K562 (cell line): ENCODE results near the gene PLXDC2. TPM values are rescaled to one million over a fixed set of nuclear protein-coding genes. Genes with fewer than 3 reads are reported as not detected.

Experiments
- ATAC-seq: fragments of 200-7000 bp; cut with Tn5 transposase; 3 replicates; pipeline ENCODE4 v1.9.1; 2020; ENCODE audit warnings: moderate library complexity
- BruUV-seq: library from RNA; stranded (reverse); fragments of 400-500 nt; replicated peaks from 2 replicates; lab custom pipeline; 2021; lab: Mats Ljungman, UMichigan
- CTCF ChIA-PET: fragments of 300-600 bp; formaldehyde crosslinking; extraction: SDS; loops from one replicate; lab custom pipeline; 2021; ENCODE audit warnings: low intra/inter-chr PET ratio; lab: Yijun Ruan, JAX
- POLR2A ChIA-PET: fragments of 300-600, 350-650 bp; sonication (Branson Sonifier 250); formaldehyde crosslinking; extraction: SDS; loops from one replicate; lab custom pipeline; 2021; ENCODE audit warnings: antibody characterized with exemption, inconsistent platforms; lab: Yijun Ruan, JAX
- DNase-seq, 4 experiments: peaks; one replicate each; pipeline versions ENCODE4 v3.0.0 to v3.0.0-alpha.2; 2011 to 2018; ENCODE audit warnings: low spot score in 3 of 4, mixed read lengths in 3 of 4; ENCODE audit errors: extremely low read depth in 1 of 4
- FAIRE-seq: peaks from 2 replicates; lab custom pipeline; 2011; peaks lifted over from hg19 to GRCh38; lab: Jason Lieb, UNC
- H2AFZ ChIP-seq: 2 replicates; pipeline ENCODE4 v1.6.0; 2011; ENCODE audit warnings: low read depth, low read length, control low read depth, inconsistent platforms
- H3K27ac ChIP-seq: fragments of 200-600 bp; 3 replicates; pipeline ENCODE4 v1.8.0; 2011; ENCODE audit warnings: low read depth, mild to moderate bottlenecking, control low read depth, inconsistent platforms, low read length, moderate library complexity, mixed read lengths; ENCODE audit errors: extremely low read depth
- H3K27me3 ChIP-seq, 2 experiments: fragments of 300-600 bp in 1 of 2; 2 replicates in 1 of 2; 3 replicates in 1 of 2; pipeline versions ENCODE4 v1.6.0 to v1.8.0; 2011; ENCODE audit warnings: inconsistent platforms in 2 of 2, low read length in 2 of 2, mild to moderate bottlenecking in 1 of 2, mixed read lengths in 1 of 2, moderate library complexity in 1 of 2; ENCODE audit not compliant: control insufficient read depth in 2 of 2, insufficient read depth in 2 of 2
- H3K36me3 ChIP-seq: fragments of 300-600 bp; 3 replicates; pipeline ENCODE4 v1.8.0; 2011; ENCODE audit warnings: mild to moderate bottlenecking, low read length, inconsistent platforms; ENCODE audit not compliant: control insufficient read depth, insufficient read depth
- H3K4me1 ChIP-seq, 2 experiments: fragments of 200-600 bp in 1 of 2; replicated peaks in 1 of 2; 2 replicates in 1 of 2; 3 replicates in 1 of 2; pipeline versions ENCODE4 v1.5.1 to v1.8.0; 2011; ENCODE audit warnings: inconsistent platforms in 2 of 2, low read length in 2 of 2, mild to moderate bottlenecking in 1 of 2, mixed read lengths in 1 of 2, moderate library complexity in 1 of 2; ENCODE audit not compliant: control insufficient read depth in 2 of 2, insufficient read depth in 2 of 2
- H3K4me2 ChIP-seq: 2 replicates; pipeline ENCODE4 v1.6.1; 2011; ENCODE audit warnings: low read length, control low read depth, inconsistent platforms, mixed read lengths; ENCODE audit not compliant: insufficient read depth
- H3K4me3 ChIP-seq: fragments of 200-600 bp; sonication (generic), shearing (Covaris generic); 2 replicates; pipeline ENCODE4 v1.5.1; 2016; ENCODE audit warnings: control low read depth, inconsistent platforms
- H3K79me2 ChIP-seq: fragments of 200-600 bp; 3 replicates; pipeline ENCODE4 v1.8.0; 2011; ENCODE audit warnings: low read length, inconsistent platforms; ENCODE audit not compliant: control insufficient read depth, insufficient read depth
- H3K9ac ChIP-seq, 2 experiments: 2 replicates each; pipeline versions ENCODE4 v1.6.0 to v1.6.1; 2011; ENCODE audit warnings: low read depth in 2 of 2, low read length in 2 of 2, control low read depth in 1 of 2, inconsistent platforms in 1 of 2, mild to moderate bottlenecking in 1 of 2, mixed read lengths in 1 of 2; ENCODE audit not compliant: insufficient read depth in 1 of 2
- H3K9me1 ChIP-seq: one replicate; pipeline ENCODE4 v1.6.0; 2011; ENCODE audit warnings: inconsistent platforms, mild to moderate bottlenecking, low read length, moderate library complexity; ENCODE audit not compliant: control insufficient read depth, insufficient read depth
- H3K9me3 ChIP-seq: replicated peaks from 2 replicates; pipeline ENCODE4 v1.5.1; 2011; ENCODE audit warnings: low read depth, low read length, inconsistent platforms; ENCODE audit not compliant: control insufficient read depth, insufficient read depth
- H4K20me1 ChIP-seq: replicated peaks from 2 replicates; pipeline ENCODE4 v1.6.1; 2011; ENCODE audit warnings: low read length, inconsistent platforms, mixed read lengths; ENCODE audit not compliant: control insufficient read depth, insufficient read depth
- GABPB2 ChIP-seq: fragments of 250-450 bp; sonication (Bioruptor Pico); conservative IDR thresholded peaks from 2 replicates; pipeline ENCODE4 v1.5.1; 2021; ENCODE audit warnings: mild to moderate bottlenecking
- JUN ChIP-seq, 2 experiments: sonication (generic) in 1 of 2; formaldehyde crosslinking in 1 of 2; IDR thresholded peaks; 2 replicates each; pipeline versions ENCODE4 v1.6.1 to v1.8.0; 2012 to 2022; ENCODE audit warnings: borderline replicate concordance in 2 of 2, mild to moderate bottlenecking in 2 of 2, improper control_type of control experiment in 1 of 2, low read depth in 1 of 2, low read length in 1 of 2, missing genetic modification reagents in 1 of 2
- KDM5B ChIP-seq: fragments of 200-600 bp; sonication (generic); IDR thresholded peaks from 2 replicates; pipeline ENCODE4 v1.6.1; 2012; ENCODE audit warnings: low read depth, mild to moderate bottlenecking, moderate library complexity, low read length, control low read depth, inconsistent platforms; ENCODE audit not compliant: insufficient replicate concordance
- RBM34 ChIP-seq: fragments of 200-400 bp; formaldehyde crosslinking; IDR thresholded peaks from 2 replicates; pipeline ENCODE4 v1.6.1; 2018; ENCODE audit warnings: low read length, borderline replicate concordance; ENCODE audit not compliant: insufficient read depth
- SMARCB1 ChIP-seq: IDR thresholded peaks from 2 replicates; pipeline ENCODE4 v1.6.1; 2011; ENCODE audit warnings: improper control_type of control experiment, low read depth; ENCODE audit not compliant: insufficient read length
- SMC3 ChIP-seq: conservative IDR thresholded peaks from 2 replicates; pipeline ENCODE4 v1.6.1; 2011; ENCODE audit warnings: low read depth, low read length, improper control_type of control experiment; ENCODE audit not compliant: insufficient read depth
- SRSF9 ChIP-seq: fragments of 200-400 bp; formaldehyde crosslinking; IDR thresholded peaks from 2 replicates; pipeline ENCODE4 v1.6.1; 2017; ENCODE audit warnings: low read depth, low read length, borderline replicate concordance
- ZNF24 ChIP-seq: fragments of 450-650 bp; IDR thresholded peaks from 2 replicates; pipeline ENCODE4 v1.6.1; 2016
- ZZZ3 ChIP-seq: fragments of 450-650 bp; IDR thresholded peaks from 2 replicates; pipeline ENCODE4 v1.6.1; 2016; ENCODE audit warnings: antibody characterized with exemption, mild to moderate bottlenecking, moderate library complexity
- WGBS: fragments of 100-300 bp; shearing (Covaris generic); methylation state at CpG from one replicate; pipeline ENCODE4 v1.1.6; 2016; ENCODE audit warnings: low coverage, mixed read lengths; ENCODE audit not compliant: insufficient coverage; ENCODE audit errors: missing lambda C conversion rate; 5-methylcytosine and 5-hydroxymethylcytosine counted together
- in situ Hi-C: fragments of 300-500 bp; cut with MboI; formaldehyde crosslinking; loops from 4 replicates; pipeline ENCODE4 v1.15.0; 2018; ENCODE audit warnings: inconsistent platforms, mixed read lengths
- intact Hi-C: fragments of 100-400 bp; cut with micrococcal nuclease; formaldehyde crosslinking; loops from 2 replicates; pipeline ENCODE4 v1.14.2; 2022
- polyA plus RNA-seq, 8 experiments: library from polyadenylated mRNA; depleted of rRNA in 4 of 8; stranded (reverse) in 5 of 8; unstranded in 3 of 8; fragments of >200 nt; fragmentation: Nextera tagmentation in 2 of 8; fragmentation: Illumina TruSeq in 1 of 8; extraction: Ambion mirVana in 2 of 8; extraction: Trizol in 1 of 8; gene quantifications; 2 replicates each; pipeline versions ENCODE4 v1.2.1 to v1.2.3, GENCODE V29; 2011 to 2014; ENCODE audit warnings: inconsistent platforms in 1 of 8, missing spikeins in 1 of 8
- total RNA-seq, 7 experiments: library from RNA; depleted of rRNA in 6 of 7; stranded (reverse); fragments of >200 nt in 6 of 7; fragmentation: Illumina TruSeq in 2 of 7; extraction: Trizol in 2 of 7; gene quantifications; 2 replicates each; pipeline versions ENCODE4 v1.2.1 to v1.2.3, GENCODE V29; 2011 to 2021; ENCODE audit warnings: low replicate concordance in 1 of 7

The PLXDC2 gene
- total and polyA plus RNA-seq, 9 of the 15 experiments (the other 6 are each of a cell fraction or from before 2014, with no cell fraction given) = 0.01 to 0.33 (median 0.10) TPM; not detected in 3

DNA sequence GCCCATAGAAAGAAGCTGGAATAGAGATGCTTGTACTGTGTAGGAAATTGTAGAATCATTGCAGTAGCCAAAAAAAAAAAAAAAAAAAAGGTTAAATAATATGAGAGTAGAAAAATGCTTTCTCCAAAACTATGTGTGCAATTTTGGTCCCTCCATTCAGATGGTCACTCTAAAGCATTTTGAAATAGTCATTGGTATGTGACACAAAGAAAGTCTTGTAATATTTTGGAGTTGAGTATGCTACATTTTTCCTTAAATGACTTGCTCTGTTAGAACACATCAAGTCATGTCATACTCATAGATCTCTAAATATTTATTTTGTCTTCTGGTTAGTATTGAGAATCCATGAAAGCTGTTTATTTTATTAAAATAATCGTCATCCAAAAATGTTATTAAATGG is 424.4 kb downstream of the PLXDC2 start:
- BruUV-seq = no TSS peak
- ATAC-seq = no peak
- no peak overlapping the region for H3K27ac ChIP-seq
- ChIA-PET CTCF (no interaction called here), POLR2A (interaction anchor here (0.6 kb wide), 1 partner anchor 155 kb away, joined by 3 read pairs; no protein-coding TSS in a partner anchor)
- no peaks in the 10 kb centered on the region for H4K20me1 ChIP-seq
- WGBS = 0% methylated on average over 1 of the region's 1 CpG
- H3K36me3 ChIP-seq = no peaks in the 10 kb centered on the region
- no peaks in the 10 kb centered on the region for H3K79me2 ChIP-seq
- TF ChIP-seq RBM34 = no peak
- no peak for TF ChIP-seq KDM5B
- TF ChIP-seq SRSF9 = no peak
- no peak overlapping the region for H3K9ac ChIP-seq
- no peaks in the 10 kb centered on the region for H3K9me1 ChIP-seq
- H3K9me3 ChIP-seq = no peaks in the 10 kb centered on the region
- DNase-seq = no peak
- no peaks in the 10 kb centered on the region for H3K27me3 ChIP-seq
- H3K4me1 ChIP-seq = no peaks in the 10 kb centered on the region
- no peak overlapping the region for H3K4me2 ChIP-seq
- H3K4me3 ChIP-seq = no peak overlapping the region
- in situ Hi-C loops (no loop called here), intact Hi-C loops (no loop called here)
- no peak overlapping the region for H2AFZ ChIP-seq
- FAIRE-seq = no peak

GRCh38 chr10:20247454-20247853 is 431.2 kb downstream of the PLXDC2 start:
- POLR2A ChIA-PET = no interaction called here
- FAIRE-seq = no peak
- Histone ChIP-seq H3K9me3 (no peaks in the 10 kb centered on the region), H3K79me2 (no peaks in the 10 kb centered on the region), H2AFZ (no peak overlapping the region), H3K9ac (no peak overlapping the region), H3K27ac (no peak overlapping the region), H3K36me3 (no peaks in the 10 kb centered on the region), H3K4me1 (no peaks in the 10 kb centered on the region), H3K9me1 (no peaks in the 10 kb centered on the region), H4K20me1 (no peaks in the 10 kb centered on the region), H3K4me3 (no peak overlapping the region), H3K27me3 (no peaks in the 10 kb centered on the region), H3K4me2 (no peak overlapping the region)
- no TSS peak for BruUV-seq
- CTCF ChIA-PET = no interaction called here
- no peak for DNase-seq
- WGBS = 18% methylated on average over 3 of the region's 3 CpGs
- in situ Hi-C loops (no loop called here), intact Hi-C loops (no loop called here)
- no peak for ATAC-seq
- no peak for TF ChIP-seq GABPB2
- no peak for TF ChIP-seq ZZZ3
- TF ChIP-seq JUN (IDR thresholded peaks at IDR 0.05; ENCODE audit: borderline replicate concordance, low read depth, low read length) = no peak
- TF ChIP-seq JUN (CRISPR knock-in tag; IDR thresholded peaks at IDR 0.05; ENCODE audit: borderline replicate concordance) = no peak
- TF ChIP-seq SMARCB1 = no peak
- TF ChIP-seq SMC3 = no peak
- TF ChIP-seq ZNF24 = no peak
